Cardiac fibroblast (primary cell): ENCODE results near the gene TNFAIP8L3.
"Not testable (repeated sequence)": the region's sequence is repeated elsewhere in the genome, so short reads cannot be mapped to it uniquely, and the experiment has no call there.

ENCODE experiments used
- DNase-seq, 2 donors: peaks; one replicate each; pipeline versions ENCODE4 v3.0.0 to v3.0.0-alpha.2; 2010; ENCODE audit warnings: low read depth in 2 of 2
- H3K4me3 ChIP-seq, 2 donors: replicated peaks in 1 of 2; 1 replicate in 1 of 2; 2 replicates in 1 of 2; pipeline ENCODE4 v1.5.1; 2011; ENCODE audit warnings: low read depth in 2 of 2, low read length in 2 of 2, mild to moderate bottlenecking in 2 of 2, moderate library complexity in 1 of 2
- TF ChIP-seq, protein P1 (sequence below): IDR thresholded peaks from one replicate; pipeline ENCODE4 v1.5.1; 2011; ENCODE audit warnings: low read depth, mild to moderate bottlenecking, low read length, inconsistent platforms

TNFAIP8L3 gene

GRCh38 chr15:51128701-51129100 is 34.0 kb upstream of the TNFAIP8L3 start:
- DNase-seq: peak in 1 of 2 donors; percentile 54
- TF ChIP-seq, protein P1, sequence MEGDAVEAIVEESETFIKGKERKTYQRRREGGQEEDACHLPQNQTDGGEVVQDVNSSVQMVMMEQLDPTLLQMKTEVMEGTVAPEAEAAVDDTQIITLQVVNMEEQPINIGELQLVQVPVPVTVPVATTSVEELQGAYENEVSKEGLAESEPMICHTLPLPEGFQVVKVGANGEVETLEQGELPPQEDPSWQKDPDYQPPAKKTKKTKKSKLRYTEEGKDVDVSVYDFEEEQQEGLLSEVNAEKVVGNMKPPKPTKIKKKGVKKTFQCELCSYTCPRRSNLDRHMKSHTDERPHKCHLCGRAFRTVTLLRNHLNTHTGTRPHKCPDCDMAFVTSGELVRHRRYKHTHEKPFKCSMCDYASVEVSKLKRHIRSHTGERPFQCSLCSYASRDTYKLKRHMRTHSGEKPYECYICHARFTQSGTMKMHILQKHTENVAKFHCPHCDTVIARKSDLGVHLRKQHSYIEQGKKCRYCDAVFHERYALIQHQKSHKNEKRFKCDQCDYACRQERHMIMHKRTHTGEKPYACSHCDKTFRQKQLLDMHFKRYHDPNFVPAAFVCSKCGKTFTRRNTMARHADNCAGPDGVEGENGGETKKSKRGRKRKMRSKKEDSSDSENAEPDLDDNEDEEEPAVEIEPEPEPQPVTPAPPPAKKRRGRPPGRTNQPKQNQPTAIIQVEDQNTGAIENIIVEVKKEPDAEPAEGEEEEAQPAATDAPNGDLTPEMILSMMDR: no peak
- H3K4me3 ChIP-seq: no peak overlapping the region

DNA sequence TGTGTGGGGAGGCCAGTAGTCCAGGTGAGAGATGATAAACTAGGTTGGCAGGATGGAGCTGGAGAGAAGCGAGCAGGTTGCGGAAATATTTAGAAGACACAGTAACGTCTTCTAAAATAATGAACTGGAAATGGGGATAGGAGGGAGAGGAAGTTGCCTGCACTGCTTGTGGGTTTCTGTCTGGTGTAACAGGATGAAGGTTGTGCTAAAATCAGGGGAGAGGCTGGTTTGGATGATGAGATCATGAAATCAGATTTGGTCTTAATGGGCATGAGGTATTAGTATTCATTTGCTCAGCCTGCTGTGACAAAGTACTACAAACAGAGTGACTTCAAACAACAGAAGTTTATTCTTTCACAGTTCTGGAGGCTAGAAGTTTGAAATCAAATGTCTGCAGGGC is 32.1 kb upstream of the TNFAIP8L3 start:
- no peak for DNase-seq
- H3K4me3 ChIP-seq: no peak overlapping the region
- TF ChIP-seq, protein P1: no peak

DNA sequence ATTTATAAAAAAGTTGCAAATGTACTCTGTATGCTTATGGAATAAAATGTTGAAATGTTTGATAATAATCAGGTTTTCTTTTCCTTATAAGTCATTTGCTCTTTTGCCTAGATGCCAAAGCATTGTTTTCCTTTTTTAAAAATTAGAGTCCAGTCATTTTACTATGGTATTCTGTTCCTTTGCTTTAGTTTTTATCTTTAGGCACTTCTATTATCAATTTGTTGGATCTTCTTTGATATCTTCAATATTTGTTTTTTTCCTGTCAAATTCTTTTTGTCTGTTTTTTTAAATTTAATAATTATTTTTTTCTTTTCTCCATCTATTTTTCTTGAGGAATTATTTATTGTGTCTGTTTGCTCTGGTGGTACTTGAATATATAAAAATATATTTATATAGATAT is 28.3 kb upstream of the TNFAIP8L3 start:
- H3K4me3 ChIP-seq, DNase-seq: not testable (repeated sequence)

DNA sequence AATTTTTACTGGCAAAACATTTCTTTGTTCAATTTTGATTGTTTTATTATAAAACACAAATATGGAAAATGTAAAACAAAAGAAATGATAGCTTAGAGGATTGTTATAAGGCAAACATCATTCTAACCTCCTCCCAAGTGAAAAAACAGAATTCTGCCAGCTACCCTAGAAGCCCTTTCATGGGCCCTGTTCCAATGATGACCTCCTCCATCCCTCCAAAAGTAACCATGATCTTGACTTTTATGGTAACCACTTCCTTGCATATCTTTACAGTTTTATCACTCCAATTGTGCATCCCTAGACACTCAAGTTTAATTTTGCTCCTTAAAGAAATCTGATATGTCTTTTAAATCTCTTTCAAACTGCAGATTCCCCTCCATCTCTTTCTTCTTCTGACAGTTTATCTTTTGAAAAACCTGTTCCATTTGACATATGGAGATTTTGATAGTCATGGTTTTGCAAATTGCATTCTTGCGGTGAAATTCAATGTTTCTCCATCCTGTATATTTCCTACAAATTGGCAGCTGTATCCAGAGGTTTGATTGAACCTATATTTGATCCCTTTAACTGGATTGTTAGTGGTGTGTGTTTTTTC is 27.0 kb upstream of the TNFAIP8L3 start:
- H3K4me3 ChIP-seq: no peak overlapping the region
- DNase-seq: peak in 1 of 2 donors; percentile 53
- TF ChIP-seq, protein P1: no peak

DNA sequence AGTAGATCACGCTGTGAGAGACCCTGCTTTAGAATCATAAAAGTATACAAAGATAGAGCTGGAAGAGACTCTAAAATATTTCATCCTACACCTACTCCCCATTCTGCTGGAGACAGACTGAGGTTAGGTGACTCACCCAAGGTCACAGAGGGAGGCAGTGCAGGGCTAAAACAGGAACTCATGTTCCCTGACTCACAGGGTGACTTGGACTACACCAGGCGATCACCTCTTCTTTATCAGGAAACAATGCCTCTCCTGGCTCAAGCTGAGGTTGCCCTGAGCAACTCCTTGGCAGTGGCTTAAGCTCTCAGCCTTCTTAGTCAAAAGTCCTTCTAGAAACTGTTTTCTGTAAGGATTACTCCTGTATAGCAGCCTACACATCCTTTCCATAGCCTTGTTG is 26.4 kb upstream of the TNFAIP8L3 start:
- TF ChIP-seq, protein P1: no peak
- peak; percentile 96 to 99 for DNase-seq
- H3K4me3 ChIP-seq: no peak overlapping the region

DNA sequence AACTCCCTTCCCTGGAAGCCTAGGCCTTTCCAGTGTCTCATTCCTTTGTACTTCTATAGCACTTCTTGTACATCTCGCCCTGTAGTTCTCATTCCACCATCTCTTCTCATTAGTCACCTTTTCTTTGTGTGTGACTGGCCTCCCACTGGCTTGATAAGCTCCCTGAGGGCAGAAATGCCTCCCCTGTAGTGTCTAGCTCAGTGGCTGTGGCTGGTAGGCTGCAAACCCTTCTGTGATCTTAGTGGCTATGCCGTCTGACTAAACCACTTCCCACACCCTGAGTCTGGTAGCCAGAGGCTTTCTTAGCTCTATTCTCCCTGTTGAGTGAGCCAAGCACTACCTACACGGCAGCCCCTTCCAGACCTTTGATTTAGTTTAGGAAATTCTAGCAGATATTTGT is 24.4 kb upstream of the TNFAIP8L3 start:
- TF ChIP-seq, protein P1: no peak
- DNase-seq: no peak
- H3K4me3 ChIP-seq: no peak overlapping the region

- H3K4me3 ChIP-seq: no peak overlapping the region
- DNase-seq: peak in 1 of 2 donors; percentile 53
- TF ChIP-seq, protein P1: no peak
These were observed 22.6 kb upstream of the TNFAIP8L3 start for GRCh38 chr15:51117270-51117669.
